SU-DHL-6 (cell line): ENCODE data around the gene DENND5A.

Experiments used
- H2AFZ ChIP-seq: fragments of 200-600 bp; sonication (generic); 2 replicates; pipeline ENCODE4 v1.6.1; 2014; ENCODE audit warnings: low read depth, mild to moderate bottlenecking, moderate library complexity, mixed read lengths, antibody characterized with exemption, low read length; ENCODE audit not compliant: severe bottlenecking
- H3F3A ChIP-seq: fragments of 200-600 bp; shearing (Covaris generic); 2 replicates; pipeline ENCODE4 v1.6.0; 2016; ENCODE audit warnings: antibody characterized with exemption, mild to moderate bottlenecking; ENCODE audit not compliant: insufficient read depth
- H3K27ac ChIP-seq: fragments of 200-600 bp; sonication (generic); 2 replicates; pipeline ENCODE4 v1.5.1; 2016; ENCODE audit warnings: low read depth, mild to moderate bottlenecking, low read length, moderate library complexity, mixed read lengths
- H3K27me3 ChIP-seq: fragments of 200-600 bp; sonication (generic), shearing (Covaris generic); 2 replicates; pipeline ENCODE4 v1.6.0; 2014; ENCODE audit warnings: mild to moderate bottlenecking, low read length
- H3K36me3 ChIP-seq: fragments of 200-600 bp; sonication (generic); 2 replicates; pipeline ENCODE4 v1.6.1; 2014; ENCODE audit warnings: mild to moderate bottlenecking, low read length, mixed read lengths
- H3K4me2 ChIP-seq: fragments of 300-600, 200-600 bp; shearing (Covaris generic), sonication (generic); 2 replicates; pipeline ENCODE4 v1.6.0; 2014; ENCODE audit warnings: low read length, low read depth, mild to moderate bottlenecking; ENCODE audit not compliant: poor library complexity, severe bottlenecking
- H3K4me3 ChIP-seq: fragments of 200-600 bp; sonication (generic); 2 replicates; pipeline ENCODE4 v1.5.1; 2014; ENCODE audit warnings: antibody characterized with exemption, low read length, mild to moderate bottlenecking, mixed read lengths; ENCODE audit not compliant: insufficient read depth, poor library complexity, severe bottlenecking
- H3K79me2 ChIP-seq: fragments of 200-600 bp; sonication (generic); 2 replicates; pipeline ENCODE4 v1.6.1; 2014; ENCODE audit warnings: mild to moderate bottlenecking, low read length, moderate library complexity; ENCODE audit not compliant: insufficient read depth
- H3K9ac ChIP-seq: fragments of 200-600 bp; sonication (generic); 2 replicates; pipeline ENCODE4 v1.7.0; 2014; ENCODE audit warnings: mild to moderate bottlenecking, low read length
- H3K9me2 ChIP-seq: fragments of 200-600 bp; sonication (generic); replicated peaks from 2 replicates; pipeline ENCODE4 v1.6.1; 2014; ENCODE audit warnings: low read length; ENCODE audit not compliant: insufficient read depth
- H3K9me3 ChIP-seq: fragments of 200-600 bp; sonication (generic); 2 replicates; pipeline ENCODE4 v1.6.1; 2014; ENCODE audit warnings: low read length, mixed read lengths; ENCODE audit not compliant: insufficient read depth
- H4K20me1 ChIP-seq: fragments of 200-600 bp; sonication (generic); 2 replicates; pipeline ENCODE4 v1.6.1; 2014; ENCODE audit warnings: low read depth, mild to moderate bottlenecking, antibody characterized with exemption, low read length, moderate library complexity, mixed read lengths
- EZH2phosphoT487 ChIP-seq: fragments of 200-600 bp; sonication (generic), shearing (Covaris generic); conservative IDR thresholded peaks from 2 replicates; pipeline ENCODE4 v1.6.1; 2018; ENCODE audit warnings: mild to moderate bottlenecking, antibody characterized with exemption, low read length, moderate library complexity, mixed read lengths
- TF ChIP-seq, protein P1 (sequence below): fragments of 200-600 bp; sonication (generic); IDR thresholded peaks from one replicate; pipeline ENCODE4 v1.5.1; 2017; ENCODE audit warnings: antibody characterized with exemption, mild to moderate bottlenecking, low read length, moderate library complexity; ENCODE audit not compliant: insufficient read depth, poor library complexity, severe bottlenecking

The DENND5A gene

DNA sequence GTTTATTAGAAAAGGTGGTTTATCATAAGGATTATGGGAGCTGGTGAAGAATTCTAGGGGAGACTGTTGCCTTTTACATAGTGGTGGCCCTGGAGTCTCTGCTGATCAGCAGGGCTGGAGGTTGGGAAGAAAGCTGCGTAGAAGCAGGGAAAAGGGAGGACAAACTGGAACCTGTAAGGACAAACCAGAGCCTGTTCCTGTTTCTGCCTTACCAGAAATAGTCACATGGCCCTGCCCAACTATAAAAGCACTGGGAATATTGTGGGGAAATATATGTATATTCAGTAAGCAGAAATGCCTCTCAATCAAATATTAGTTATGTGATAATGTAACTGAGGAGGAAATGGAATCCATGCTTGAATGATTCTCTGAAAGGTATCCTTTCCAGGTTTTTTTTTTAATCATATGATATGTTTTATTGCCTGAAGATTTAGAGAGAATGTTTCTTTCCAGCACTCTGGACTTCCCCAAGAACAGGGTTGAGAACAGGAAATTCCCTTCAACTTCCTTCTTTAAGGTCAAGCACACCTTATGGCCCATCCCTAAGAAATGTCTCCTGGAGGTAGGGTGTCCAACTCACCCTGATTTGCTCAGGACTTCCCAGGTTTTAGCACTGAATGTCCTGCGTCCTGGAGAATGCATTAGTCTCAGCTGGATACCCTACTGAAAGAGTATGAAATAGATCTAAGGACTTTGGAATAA is 139.8 kb downstream of the DENND5A start:
- no peak for TF ChIP-seq EZH2phosphoT487
- TF ChIP-seq, protein P1, sequence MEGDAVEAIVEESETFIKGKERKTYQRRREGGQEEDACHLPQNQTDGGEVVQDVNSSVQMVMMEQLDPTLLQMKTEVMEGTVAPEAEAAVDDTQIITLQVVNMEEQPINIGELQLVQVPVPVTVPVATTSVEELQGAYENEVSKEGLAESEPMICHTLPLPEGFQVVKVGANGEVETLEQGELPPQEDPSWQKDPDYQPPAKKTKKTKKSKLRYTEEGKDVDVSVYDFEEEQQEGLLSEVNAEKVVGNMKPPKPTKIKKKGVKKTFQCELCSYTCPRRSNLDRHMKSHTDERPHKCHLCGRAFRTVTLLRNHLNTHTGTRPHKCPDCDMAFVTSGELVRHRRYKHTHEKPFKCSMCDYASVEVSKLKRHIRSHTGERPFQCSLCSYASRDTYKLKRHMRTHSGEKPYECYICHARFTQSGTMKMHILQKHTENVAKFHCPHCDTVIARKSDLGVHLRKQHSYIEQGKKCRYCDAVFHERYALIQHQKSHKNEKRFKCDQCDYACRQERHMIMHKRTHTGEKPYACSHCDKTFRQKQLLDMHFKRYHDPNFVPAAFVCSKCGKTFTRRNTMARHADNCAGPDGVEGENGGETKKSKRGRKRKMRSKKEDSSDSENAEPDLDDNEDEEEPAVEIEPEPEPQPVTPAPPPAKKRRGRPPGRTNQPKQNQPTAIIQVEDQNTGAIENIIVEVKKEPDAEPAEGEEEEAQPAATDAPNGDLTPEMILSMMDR = no peak
- Histone ChIP-seq H3K9me2 (no peaks in the 10 kb centered on the region), H3K9ac (no peak overlapping the region), H3F3A (no peaks in the 10 kb centered on the region), H3K4me3 (no peak overlapping the region), H3K27ac (no peak overlapping the region), H3K79me2 (no peaks in the 10 kb centered on the region), H3K4me2 (no peak overlapping the region), H3K27me3 (no peaks in the 10 kb centered on the region), H3K36me3 (no peaks in the 10 kb centered on the region), H2AFZ (no peak overlapping the region), H3K9me3 (no peaks in the 10 kb centered on the region), H4K20me1 (no peaks in the 10 kb centered on the region)

DNA sequence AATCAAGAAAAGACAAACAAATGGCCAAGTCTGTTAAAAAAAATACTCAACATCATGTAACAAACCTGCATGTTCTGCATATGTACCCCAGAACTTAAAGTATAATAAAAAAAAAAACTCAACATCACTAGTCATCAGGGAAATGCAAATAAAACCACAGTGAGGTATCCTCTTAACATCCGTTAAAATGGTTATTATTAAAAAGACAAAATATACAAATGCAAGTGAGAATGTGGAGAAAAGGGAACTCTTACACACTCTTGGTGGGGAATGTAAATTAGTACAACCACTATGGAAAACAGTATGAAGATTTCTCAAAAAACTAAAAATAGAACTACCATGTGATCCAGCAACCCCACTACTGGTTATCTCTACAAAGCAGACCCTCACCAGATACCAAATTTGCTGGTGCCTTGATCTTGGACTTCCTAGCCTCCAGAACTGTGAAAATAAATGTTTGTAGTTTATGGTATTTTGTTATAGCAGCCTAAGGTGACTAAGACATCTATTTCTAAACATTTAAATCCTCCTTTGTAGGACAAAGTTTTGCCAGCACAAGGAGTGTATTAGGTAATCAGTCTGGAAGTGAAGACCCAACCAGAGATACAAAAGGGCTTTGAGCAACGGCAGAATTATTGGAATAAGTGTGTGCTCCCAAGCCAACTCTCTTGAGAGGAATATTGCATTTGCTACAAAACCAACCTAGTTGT is 141.4 kb downstream of the DENND5A start:
- H3K4me3 ChIP-seq = no peak overlapping the region
- H3K9me3 ChIP-seq = no peaks in the 10 kb centered on the region
- no peak for TF ChIP-seq EZH2phosphoT487
- TF ChIP-seq, protein P1 = no peak
- H3K27ac ChIP-seq = no peak overlapping the region
- H3K27me3 ChIP-seq = no peaks in the 10 kb centered on the region
- H3K79me2 ChIP-seq = no peaks in the 10 kb centered on the region
- H4K20me1 ChIP-seq = no peaks in the 10 kb centered on the region
- H3K4me2 ChIP-seq = no peak overlapping the region
- no peaks in the 10 kb centered on the region for H3K9me2 ChIP-seq
- H3K9ac ChIP-seq = no peak overlapping the region
- H3F3A ChIP-seq = no peaks in the 10 kb centered on the region
- H2AFZ ChIP-seq = no peak overlapping the region
- no peaks in the 10 kb centered on the region for H3K36me3 ChIP-seq

DNA sequence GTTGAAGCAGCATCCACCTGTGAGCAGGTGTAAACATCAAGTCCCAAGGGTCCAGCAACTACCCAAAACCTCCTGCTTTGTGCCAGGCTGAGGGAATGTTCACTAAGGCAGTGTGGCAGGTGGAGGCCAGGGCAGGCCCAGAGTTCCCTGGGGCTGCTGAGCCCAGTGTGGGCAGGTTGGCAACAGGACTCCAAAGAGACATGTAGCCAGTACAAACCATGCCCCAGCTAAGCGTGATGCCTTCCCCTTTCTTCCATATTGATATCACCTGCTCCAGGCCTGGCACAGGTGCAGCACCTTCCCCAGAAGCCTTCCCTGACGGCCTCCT is 143.7 kb downstream of the DENND5A start:
- no peak overlapping the region for H3K4me2 ChIP-seq
- no peaks in the 10 kb centered on the region for H3F3A ChIP-seq
- H3K79me2 ChIP-seq = no peaks in the 10 kb centered on the region
- H4K20me1 ChIP-seq = no peaks in the 10 kb centered on the region
- no peaks in the 10 kb centered on the region for H3K27me3 ChIP-seq
- H2AFZ ChIP-seq = no peak overlapping the region
- no peak overlapping the region for H3K27ac ChIP-seq
- no peak overlapping the region for H3K9ac ChIP-seq
- TF ChIP-seq EZH2phosphoT487 = no peak
- TF ChIP-seq, protein P1 = no peak
- H3K36me3 ChIP-seq = no peaks in the 10 kb centered on the region
- no peaks in the 10 kb centered on the region for H3K9me3 ChIP-seq
- H3K4me3 ChIP-seq = no peak overlapping the region
- H3K9me2 ChIP-seq = no peaks in the 10 kb centered on the region
